ENCODE data around the gene RPS15.

RPS15 gene

GRCh38 chr19:1489463-1490310, 51.5 kb downstream of the RPS15 start:
- DNase-seq: no peak
